Activated CD8-positive, alpha-beta T cell treated with anti-CD3 and anti-CD28 coated beads for 36 hours (primary cell): ENCODE measurements around the gene GET4. TPM values are rescaled to one million over a fixed set of nuclear protein-coding genes. Genes with fewer than 3 reads are reported as not detected.

Experiments
- ATAC-seq: fragments of 200-7000 bp; cut with Tn5 transposase; one replicate; pipeline ENCODE4 v1.10.0; 2021; ENCODE audit warnings: mild to moderate bottlenecking, moderate library complexity
- CTCF ChIA-PET: fragments of 350-600 bp; sonication (Branson Sonifier 250); formaldehyde crosslinking; loops from one replicate; lab custom pipeline; 2021; ENCODE audit warnings: antibody characterized with exemption; lab: Charles Lee
- POLR2A ChIA-PET: fragments of 350-600 bp; sonication (Branson Sonifier 250); formaldehyde crosslinking; loops from one replicate; lab custom pipeline; 2021; ENCODE audit warnings: antibody characterized with exemption; lab: Charles Lee
- DNase-seq: peaks from one replicate; pipeline ENCODE4 v3.0.0-alpha.2; 2020
- H3K27ac Mint-ChIP-seq: one replicate; pipeline ENCODE4 v1.8.0; 2021; ENCODE audit warnings: mild to moderate bottlenecking, mixed read lengths
- H3K27me3 Mint-ChIP-seq: one replicate; pipeline ENCODE4 v1.8.0; 2021; ENCODE audit warnings: mixed read lengths
- H3K36me3 Mint-ChIP-seq: one replicate; pipeline ENCODE4 v1.8.0; 2021; ENCODE audit warnings: low read depth, mixed read lengths
- H3K4me1 Mint-ChIP-seq: one replicate; pipeline ENCODE4 v1.8.0; 2021; ENCODE audit warnings: low read depth, mixed read lengths
- H3K4me3 Mint-ChIP-seq: one replicate; pipeline ENCODE4 v1.8.0; 2021; ENCODE audit warnings: mild to moderate bottlenecking, moderate library complexity, mixed read lengths
- H3K9me3 Mint-ChIP-seq: one replicate; pipeline ENCODE4 v1.8.0; 2021; ENCODE audit warnings: mixed read lengths
- CTCF ChIP-seq: fragments of 200-600 bp; IDR thresholded peaks from one replicate; pipeline ENCODE4 v1.8.0; 2022; ENCODE audit warnings: antibody characterized with exemption, mild to moderate bottlenecking
- intact Hi-C: fragments of 100-400 bp; cut with micrococcal nuclease; formaldehyde crosslinking; loops from one replicate; pipeline ENCODE4 v1.10.0; 2022
- total RNA-seq, 2 experiments: library from RNA; stranded (reverse); gene quantifications; one replicate each; pipeline ENCODE4 v1.2.3, GENCODE V29; 2021

GET4 gene
- total RNA-seq, 2 experiments from 2014 or later = 20.6 to 31.9 TPM

GRCh38 chr7:924541-925231 is 48.3 kb downstream of the GET4 start:
- H3K27ac Mint-ChIP-seq = peak overlapping the region; percentile 93

GRCh38 chr7:925601-926000 is 49.2 kb downstream of the GET4 start:
- peaks cover 3% of the 10 kb centered on the region for H3K9me3 Mint-ChIP-seq
- H3K27ac Mint-ChIP-seq = peak overlapping the region; percentile 93
- intact Hi-C loops = no loop called here
- DNase-seq (peak; percentile 95), ATAC-seq (peak; percentile 50)
- H3K4me3 Mint-ChIP-seq = peak overlapping the region; percentile 47
- peaks cover 72% of the 10 kb centered on the region for H3K4me1 Mint-ChIP-seq
- POLR2A ChIA-PET = interaction anchor here (0.7 to 1.5 kb wide), 5 partner anchors 11 to 1555 kb away, joined by 3 to 7 read pairs (median 3); partner anchors contain the start of gene COX19
- H3K27me3 Mint-ChIP-seq = no peaks in the 10 kb centered on the region
- CTCF ChIA-PET = interaction anchor here (1.1 to 1.2 kb wide), 2 partner anchors 48 to 67 kb away, joined by 3 to 5 read pairs; no protein-coding TSS in a partner anchor
- no peak for TF ChIP-seq CTCF
- H3K36me3 Mint-ChIP-seq = peaks cover 20% of the 10 kb centered on the region

More at GRCh38 chr7:924541-925231, 48.3 kb downstream of the GET4 start:
- Mint-ChIP-seq H3K36me3 (peaks cover 14% of the 10 kb centered on the region), H3K4me3 (peak overlapping the region; percentile 74), H3K27me3 (no peaks in the 10 kb centered on the region), H3K9me3 (no peaks in the 10 kb centered on the region), H3K4me1 (peaks cover 67% of the 10 kb centered on the region)
- no peak for TF ChIP-seq CTCF
- DNase-seq (peak; percentile 97), ATAC-seq (peak; percentile 57)
- intact Hi-C loops = no loop called here
- POLR2A ChIA-PET = interaction anchor here (0.6 to 1.5 kb wide), 6 partner anchors 10 to 1446 kb away, joined by 3 to 7 read pairs (median 4); partner anchors contain the start of gene COX19
- CTCF ChIA-PET = interaction anchor here (0.8 to 1.2 kb wide), 3 partner anchors 49 to 120 kb away, joined by 3 to 5 read pairs (median 3); partner anchors contain the start of gene GPR146

- no peak for ATAC-seq
- Mint-ChIP-seq H3K4me3 (no peak overlapping the region), H3K9me3 (peaks cover 3% of the 10 kb centered on the region), H3K4me1 (peaks cover 72% of the 10 kb centered on the region), H3K27ac (peak overlapping the region; percentile 93), H3K36me3 (peaks cover 26% of the 10 kb centered on the region), H3K27me3 (no peaks in the 10 kb centered on the region)
- DNase-seq = no peak
- intact Hi-C loops = no loop called here
- no peak for TF ChIP-seq CTCF
- ChIA-PET CTCF (interaction anchor here (0.6 kb wide), 1 partner anchor 11 kb away, joined by 3 read pairs; no protein-coding TSS in a partner anchor), POLR2A (interaction anchor here (1.1 to 1.5 kb wide), 2 partner anchors 26 to 49 kb away, joined by 3 to 7 read pairs; partner anchors contain the start of gene COX19)
Observed at GRCh38 chr7:926061-927030, 50.0 kb downstream of the GET4 start.

GRCh38 chr7:927031-927671 is 50.8 kb downstream of the GET4 start:
- Mint-ChIP-seq H3K27me3 (no peaks in the 10 kb centered on the region), H3K4me1 (peaks cover 69% of the 10 kb centered on the region), H3K4me3 (no peak overlapping the region), H3K36me3 (peaks cover 31% of the 10 kb centered on the region), H3K27ac (peak overlapping the region; percentile 57), H3K9me3 (peaks cover 3% of the 10 kb centered on the region)
- no peak for TF ChIP-seq CTCF
- POLR2A ChIA-PET = interaction anchor here (0.9 to 1.1 kb wide), 2 partner anchors 19 to 25 kb away, joined by 3 read pairs; no protein-coding TSS in a partner anchor
- ATAC-seq (no peak), DNase-seq (no peak)
- CTCF ChIA-PET = interaction anchor here (0.6 to 1.1 kb wide), 2 partner anchors 11 to 66 kb away, joined by 3 read pairs; no protein-coding TSS in a partner anchor
- intact Hi-C loops = no loop called here
